ENCODE results near the gene GCC1. TPM values are rescaled to one million over a fixed set of nuclear protein-coding genes. Genes with fewer than 3 reads are reported as not detected.

The GCC1 gene
- total and polyA plus RNA-seq, 2 donors (not counting 3 experiments of a cell fraction or from before 2014, with no cell fraction given): 4.6 to 15.5 TPM

DNA sequence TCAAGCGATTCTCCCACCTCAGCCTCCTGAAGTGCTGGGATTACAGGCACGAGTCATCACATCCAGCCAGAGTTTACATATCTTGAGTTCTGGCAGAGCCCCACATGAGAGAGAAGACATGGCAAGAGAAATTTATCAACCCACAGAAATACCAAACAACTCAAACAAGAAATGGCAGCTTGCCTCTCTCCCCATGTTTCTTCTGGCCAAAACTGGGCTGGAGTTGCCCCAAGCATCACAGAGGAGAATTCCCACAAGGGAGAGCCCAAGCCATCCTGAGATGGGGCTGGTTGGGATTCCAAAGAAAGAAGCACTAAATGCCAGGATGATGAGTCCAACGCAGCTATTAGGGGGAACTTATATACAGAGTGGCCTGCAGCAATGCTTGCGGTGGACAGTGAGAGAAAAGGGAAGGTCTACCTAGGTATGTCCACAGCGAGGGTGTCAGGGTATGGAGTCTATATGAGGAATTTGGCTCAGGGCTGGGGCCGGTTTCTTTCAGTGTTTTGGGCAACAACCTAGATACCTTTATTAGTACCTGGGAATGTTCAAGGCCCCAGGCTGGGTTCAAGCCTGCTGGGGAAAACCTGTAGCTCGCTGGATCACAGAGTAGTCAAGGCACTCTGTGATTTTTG, 47.0 kb upstream of the GCC1 start:
- intact Hi-C loops (cut with micrococcal nuclease): no loop called here
- CTCF ChIA-PET: no interaction called here
- dilution Hi-C loops (cut with MboI; ENCODE audit: extremely low pct_ligation_motif_present, low sequenced_read_pairs): no loop called here
- Histone ChIP-seq H3K9me3 (replicated peaks; ENCODE audit: control insufficient read depth, insufficient read depth, low read length) (no peaks in the 10 kb centered on the region), H3K27me3 (ENCODE audit: control insufficient read depth in 2 of 2, insufficient read depth in 2 of 2, low read length in 2 of 2) (peaks cover 10 to 16% of the 10 kb centered on the region in 2 experiments), H3K4me2 (ENCODE audit: insufficient read depth, low read length) (no peak overlapping the region), H3K36me3 (ENCODE audit: control insufficient read depth in 2 of 2, extremely low read depth in 1 of 2, insufficient read depth in 2 of 2, low read length in 2 of 2) (no peaks in the 10 kb centered on the region), H3K79me2 (ENCODE audit: control insufficient read depth, insufficient read depth, low read length) (no peaks in the 10 kb centered on the region), H3K9ac (replicated peaks; ENCODE audit: extremely low read depth, insufficient read depth, low read length) (no peak overlapping the region), H2AFZ (ENCODE audit: low read depth, low read length) (no peak overlapping the region), H3K9me1 (replicated peaks; ENCODE audit: control insufficient read depth, extremely low read depth, insufficient read depth, low read length) (no peaks in the 10 kb centered on the region), H3K4me3 (replicated peaks in 1 of 3; ENCODE audit: insufficient read depth in 1 of 3, low read depth in 1 of 3, low read length in 3 of 3) (no peak overlapping the region), H3K27ac (ENCODE audit: insufficient read depth, low read depth, low read length) (no peak overlapping the region), H3K4me1 (ENCODE audit: control insufficient read depth, extremely low read depth, insufficient read depth, low read length) (no peaks in the 10 kb centered on the region), H4K20me1 (replicated peaks; ENCODE audit: control insufficient read depth, extremely low read depth, insufficient read depth, low read length) (no peaks in the 10 kb centered on the region)
- TF ChIP-seq MYC (IDR thresholded peaks at IDR 0.05; ENCODE audit: low read depth, low read length) (no peak), JUN (IDR thresholded peaks at IDR 0.05; ENCODE audit: borderline replicate concordance, insufficient read depth, insufficient read length, low read depth) (no peak)
- no TSS peak for BruUV-seq (replicated peaks)
- POLR2A ChIA-PET: no interaction called here
- FAIRE-seq: no peak
- no peak for DNase-seq (ENCODE audit: low read depth, low spot score)

DNA sequence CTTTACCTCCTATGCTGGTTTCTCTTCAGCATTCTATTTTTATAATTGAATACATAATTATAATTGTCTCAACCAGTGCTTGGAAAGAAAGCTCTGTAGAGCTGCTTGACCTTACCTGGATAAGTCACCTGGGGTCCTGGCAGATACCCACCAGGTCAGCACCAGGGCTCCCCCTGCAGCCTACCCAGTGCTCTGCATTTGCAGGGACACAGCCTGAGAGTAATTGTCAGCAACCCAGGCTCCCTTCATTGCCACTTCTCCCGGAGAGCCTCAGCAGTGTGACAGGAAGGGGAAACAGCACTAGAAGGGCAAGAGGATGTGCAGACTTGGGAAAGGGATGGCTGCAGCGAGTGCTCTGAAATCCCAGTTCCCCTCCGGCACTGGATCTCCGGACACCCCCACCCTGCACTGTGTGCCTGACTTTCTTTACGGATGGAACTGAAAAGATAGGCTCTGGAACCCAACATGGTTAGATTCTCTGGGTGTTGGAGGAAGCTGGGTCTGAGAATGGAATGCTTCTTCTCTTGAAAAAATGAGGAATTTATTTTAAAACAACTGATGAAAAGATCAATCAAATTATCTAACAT, 44.0 kb upstream of the GCC1 start:
- DNase-seq (ENCODE audit: low read depth, low spot score): no peak
- CTCF ChIA-PET: interaction anchor here (0.5 to 2.2 kb wide), 9 partner anchors 8 to 580 kb away, joined by 3 to 10 read pairs (median 3); no protein-coding TSS in a partner anchor

More for the DNA sequence above, 44.0 kb upstream of the GCC1 start:
- Histone ChIP-seq H4K20me1 (replicated peaks; ENCODE audit: control insufficient read depth, extremely low read depth, insufficient read depth, low read length) (no peaks in the 10 kb centered on the region), H2AFZ (ENCODE audit: low read depth, low read length) (no peak overlapping the region), H3K9me1 (replicated peaks; ENCODE audit: control insufficient read depth, extremely low read depth, insufficient read depth, low read length) (no peaks in the 10 kb centered on the region), H3K9ac (replicated peaks; ENCODE audit: extremely low read depth, insufficient read depth, low read length) (no peak overlapping the region), H3K4me2 (ENCODE audit: insufficient read depth, low read length) (no peak overlapping the region), H3K27me3 (ENCODE audit: control insufficient read depth in 2 of 2, insufficient read depth in 2 of 2, low read length in 2 of 2) (peaks cover 6 to 19% of the 10 kb centered on the region in 2 experiments), H3K9me3 (replicated peaks; ENCODE audit: control insufficient read depth, insufficient read depth, low read length) (no peaks in the 10 kb centered on the region), H3K27ac (ENCODE audit: insufficient read depth, low read depth, low read length) (no peak overlapping the region), H3K4me1 (ENCODE audit: control insufficient read depth, extremely low read depth, insufficient read depth, low read length) (no peaks in the 10 kb centered on the region), H3K4me3 (replicated peaks in 1 of 3; ENCODE audit: insufficient read depth in 1 of 3, low read depth in 1 of 3, low read length in 3 of 3) (no peak overlapping the region), H3K36me3 (ENCODE audit: control insufficient read depth in 2 of 2, extremely low read depth in 1 of 2, insufficient read depth in 2 of 2, low read length in 2 of 2) (no peaks in the 10 kb centered on the region), H3K79me2 (ENCODE audit: control insufficient read depth, insufficient read depth, low read length) (no peaks in the 10 kb centered on the region)
- TF ChIP-seq MYC (IDR thresholded peaks at IDR 0.05; ENCODE audit: low read depth, low read length) (no peak), POLR2AphosphoS5 (IDR thresholded peaks at IDR 0.05; ENCODE audit: insufficient read depth, low read depth, low read length) (no peak), EZH2 (IDR thresholded peaks at IDR 0.05; ENCODE audit: borderline replicate concordance, low read depth, low read length, severe bottlenecking) (no peak), GATA2 (IDR thresholded peaks at IDR 0.05; ENCODE audit: insufficient read depth, insufficient read length, low read depth, low read length) (no peak), JUN (IDR thresholded peaks at IDR 0.05; ENCODE audit: borderline replicate concordance, insufficient read depth, insufficient read length, low read depth) (no peak), FOS (IDR thresholded peaks at IDR 0.05; ENCODE audit: borderline replicate concordance, insufficient read depth, low read length) (no peak), POLR2A (IDR thresholded peaks at IDR 0.05; ENCODE audit: low read depth, low read length) (no peak)
- TF ChIP-seq, protein P1, sequence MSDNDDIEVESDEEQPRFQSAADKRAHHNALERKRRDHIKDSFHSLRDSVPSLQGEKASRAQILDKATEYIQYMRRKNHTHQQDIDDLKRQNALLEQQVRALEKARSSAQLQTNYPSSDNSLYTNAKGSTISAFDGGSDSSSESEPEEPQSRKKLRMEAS (IDR thresholded peaks at IDR 0.05; ENCODE audit: insufficient read depth, insufficient read length): no peak
- TF ChIP-seq, protein P2, sequence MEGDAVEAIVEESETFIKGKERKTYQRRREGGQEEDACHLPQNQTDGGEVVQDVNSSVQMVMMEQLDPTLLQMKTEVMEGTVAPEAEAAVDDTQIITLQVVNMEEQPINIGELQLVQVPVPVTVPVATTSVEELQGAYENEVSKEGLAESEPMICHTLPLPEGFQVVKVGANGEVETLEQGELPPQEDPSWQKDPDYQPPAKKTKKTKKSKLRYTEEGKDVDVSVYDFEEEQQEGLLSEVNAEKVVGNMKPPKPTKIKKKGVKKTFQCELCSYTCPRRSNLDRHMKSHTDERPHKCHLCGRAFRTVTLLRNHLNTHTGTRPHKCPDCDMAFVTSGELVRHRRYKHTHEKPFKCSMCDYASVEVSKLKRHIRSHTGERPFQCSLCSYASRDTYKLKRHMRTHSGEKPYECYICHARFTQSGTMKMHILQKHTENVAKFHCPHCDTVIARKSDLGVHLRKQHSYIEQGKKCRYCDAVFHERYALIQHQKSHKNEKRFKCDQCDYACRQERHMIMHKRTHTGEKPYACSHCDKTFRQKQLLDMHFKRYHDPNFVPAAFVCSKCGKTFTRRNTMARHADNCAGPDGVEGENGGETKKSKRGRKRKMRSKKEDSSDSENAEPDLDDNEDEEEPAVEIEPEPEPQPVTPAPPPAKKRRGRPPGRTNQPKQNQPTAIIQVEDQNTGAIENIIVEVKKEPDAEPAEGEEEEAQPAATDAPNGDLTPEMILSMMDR (IDR thresholded peaks at IDR 0.05; ENCODE audit: extremely low read depth in 1 of 2, insufficient read depth in 1 of 2, low read depth in 1 of 2, low read length in 2 of 2): peak; percentile 26 to 36
- intact Hi-C loops (cut with micrococcal nuclease): loop anchor here (10.0 kb wide), 1 partner anchor 125 kb away; no protein-coding TSS in a partner anchor
- POLR2A ChIA-PET: no interaction called here
- BruUV-seq (replicated peaks): no TSS peak
- dilution Hi-C loops (cut with MboI; ENCODE audit: extremely low pct_ligation_motif_present, low sequenced_read_pairs): no loop called here
- FAIRE-seq: no peak
